SK-N-SH (cell line): ENCODE data around the gene WDR93. TPM values are rescaled to one million over a fixed set of nuclear protein-coding genes. Genes with fewer than 3 reads are reported as not detected.

Experiments used
- CTCF ChIA-PET: fragments of 300-600, 350-600 bp; formaldehyde crosslinking; extraction: SDS; loops from one replicate; lab custom pipeline; 2021; lab: Yijun Ruan, JAX
- POLR2A ChIA-PET: fragments of 350-600 bp; sonication (Branson Sonifier 250); formaldehyde crosslinking; extraction: SDS; loops from one replicate; lab custom pipeline; 2020; ENCODE audit warnings: antibody characterized with exemption, inconsistent platforms; lab: Yijun Ruan, JAX
- DNase-seq: peaks from one replicate; pipeline ENCODE4 v3.0.0; 2012
- H2AFZ ChIP-seq: fragments of 200-600 bp; sonication (generic); 2 replicates; pipeline ENCODE4 v1.8.1; 2016; ENCODE audit warnings: antibody characterized with exemption, mild to moderate bottlenecking, low read depth
- H3F3A ChIP-seq: fragments of 200-600 bp; sonication (generic); replicated peaks from 2 replicates; pipeline ENCODE3; 2016; ENCODE audit warnings: antibody characterized with exemption, mild to moderate bottlenecking; ENCODE audit not compliant: insufficient read depth
- H3K27ac ChIP-seq, 2 experiments: fragments of 200-500 bp in 1 of 2; fragments of 200-600 bp in 1 of 2; sonication (Bioruptor generic) in 1 of 2; sonication (generic), shearing (Covaris generic) in 1 of 2; 2 replicates each; pipeline versions ENCODE4 v1.5.1 to v1.6.1; 2014 to 2016; ENCODE audit warnings: low read depth in 2 of 2, inconsistent platforms in 1 of 2, low read length in 1 of 2, mild to moderate bottlenecking in 1 of 2, mixed read lengths in 1 of 2
- H3K27me3 ChIP-seq: fragments of 200-600 bp; sonication (generic), shearing (Covaris generic); 2 replicates; pipeline ENCODE4 v1.6.1; 2016; ENCODE audit warnings: mixed run types; ENCODE audit not compliant: insufficient read depth
- H3K36me3 ChIP-seq, 2 experiments: fragments of 200-500 bp in 1 of 2; fragments of 200-600 bp in 1 of 2; sonication (Bioruptor generic) in 1 of 2; sonication (generic) in 1 of 2; replicated peaks in 1 of 2; 2 replicates each; pipeline versions ENCODE3 to v1.5.1; 2014 to 2016; ENCODE audit warnings: low read length in 1 of 2, mild to moderate bottlenecking in 1 of 2; ENCODE audit not compliant: insufficient read depth in 2 of 2, control insufficient read depth in 1 of 2
- H3K4me1 ChIP-seq, 2 experiments: fragments of 200-500 bp in 1 of 2; fragments of 200-600 bp in 1 of 2; sonication (Bioruptor generic) in 1 of 2; sonication (generic), shearing (Covaris generic) in 1 of 2; 2 replicates each; pipeline versions ENCODE4 v1.5.1 to v1.6.1; 2014 to 2016; ENCODE audit warnings: low read depth in 1 of 2, low read length in 1 of 2, mixed run types in 1 of 2; ENCODE audit not compliant: insufficient read depth in 2 of 2, control insufficient read depth in 1 of 2
- H3K4me2 ChIP-seq: fragments of 200-600 bp; sonication (generic), shearing (Covaris generic); 2 replicates; pipeline ENCODE4 v1.6.1; 2017; ENCODE audit warnings: mixed run types
- H3K4me3 ChIP-seq, 2 experiments: fragments of 200-500 bp in 1 of 2; fragments of 200-600 bp in 1 of 2; sonication (Bioruptor generic) in 1 of 2; sonication (generic), shearing (Covaris generic) in 1 of 2; 2 replicates each; pipeline versions ENCODE4 v1.5.1 to v1.8.1; 2014 to 2016; ENCODE audit warnings: low read depth in 2 of 2, inconsistent platforms in 1 of 2, low read length in 1 of 2, mild to moderate bottlenecking in 1 of 2, mixed read lengths in 1 of 2, moderate library complexity in 1 of 2
- H3K79me2 ChIP-seq: fragments of 200-600 bp; sonication (generic); 2 replicates; pipeline ENCODE4 v1.8.1; 2017; ENCODE audit warnings: mild to moderate bottlenecking; ENCODE audit not compliant: insufficient read depth
- H3K9ac ChIP-seq: fragments of 200-600 bp; sonication (generic); 2 replicates; pipeline ENCODE4 v1.6.1; 2017; ENCODE audit warnings: mixed run types
- H3K9me2 ChIP-seq: fragments of 200-600 bp; sonication (generic); 2 replicates; pipeline ENCODE4 v1.6.1; 2017; ENCODE audit warnings: mixed run types
- H3K9me3 ChIP-seq: fragments of 200-600 bp; sonication (generic); 2 replicates; pipeline ENCODE4 v1.6.1; 2017; ENCODE audit warnings: mixed run types, mild to moderate bottlenecking, moderate library complexity
- H4K20me1 ChIP-seq: fragments of 200-600 bp; sonication (generic); 2 replicates; pipeline ENCODE4 v1.6.1; 2017; ENCODE audit warnings: mild to moderate bottlenecking, mixed run types; ENCODE audit not compliant: insufficient read depth
- CHD2 ChIP-seq: fragments of 150-350 bp; IDR thresholded peaks from 2 replicates; pipeline ENCODE4 v1.6.1; 2018; ENCODE audit warnings: low read length; ENCODE audit not compliant: partially characterized antibody
- EP300 ChIP-seq, 2 experiments: IDR thresholded peaks; 2 replicates each; pipeline versions ENCODE4 v1.4.0 to v1.6.1; 2012; ENCODE audit warnings: borderline replicate concordance in 1 of 2, low read depth in 1 of 2, low read length in 1 of 2
- FOSL2 ChIP-seq: IDR thresholded peaks from 2 replicates; pipeline ENCODE4 v1.4.0; 2012; ENCODE audit warnings: low read depth, mild to moderate bottlenecking, moderate library complexity, borderline replicate concordance
- FOXJ3 ChIP-seq: sonication (generic); formaldehyde crosslinking; IDR thresholded peaks from 2 replicates; pipeline ENCODE4 v1.5.1; 2020; ENCODE audit warnings: mild to moderate bottlenecking, missing genetic modification reagents
- GABPA ChIP-seq: IDR thresholded peaks from 2 replicates; pipeline ENCODE4 v1.4.0; 2012; ENCODE audit warnings: low read depth, mild to moderate bottlenecking
- GATA2 ChIP-seq: sonication (generic); formaldehyde crosslinking; IDR thresholded peaks from 2 replicates; pipeline ENCODE4 v1.5.0; 2020; ENCODE audit warnings: mild to moderate bottlenecking, missing genetic modification reagents
- MEF2A ChIP-seq: IDR thresholded peaks from 2 replicates; pipeline ENCODE4 v1.4.0; 2012; ENCODE audit warnings: low read depth, borderline replicate concordance
- MXI1 ChIP-seq: IDR thresholded peaks from 2 replicates; pipeline ENCODE4 v1.6.1; 2012; ENCODE audit warnings: mild to moderate bottlenecking, low read depth, low read length, improper control_type of control experiment
- NRF1 ChIP-seq: IDR thresholded peaks from 2 replicates; pipeline ENCODE4 v1.6.1; 2012; ENCODE audit warnings: low read depth, mild to moderate bottlenecking, low read length
- POLR2AphosphoS5 ChIP-seq: IDR thresholded peaks from 2 replicates; pipeline ENCODE4 v1.6.1; 2012; ENCODE audit warnings: low read depth, low read length
- RAD21 ChIP-seq: IDR thresholded peaks from 2 replicates; pipeline ENCODE4 v1.6.1; 2012; ENCODE audit warnings: mild to moderate bottlenecking, low read length
- REST ChIP-seq: IDR thresholded peaks from 2 replicates; pipeline ENCODE4 v1.6.1; 2012; ENCODE audit warnings: mild to moderate bottlenecking, low read depth, low read length, moderate library complexity
- RFX5 ChIP-seq: IDR thresholded peaks from 2 replicates; pipeline ENCODE4 v1.6.1; 2012; ENCODE audit warnings: mild to moderate bottlenecking, improper control_type of control experiment, low read length
- TAF1 ChIP-seq: IDR thresholded peaks from 2 replicates; pipeline ENCODE4 v1.6.1; 2012; ENCODE audit warnings: low read depth, mild to moderate bottlenecking, low read length, moderate library complexity, borderline replicate concordance
- TCF12 ChIP-seq: IDR thresholded peaks from 2 replicates; pipeline ENCODE4 v1.4.0; 2012
- USF1 ChIP-seq: IDR thresholded peaks from 2 replicates; pipeline ENCODE4 v1.4.0; 2012; ENCODE audit warnings: low read depth, borderline replicate concordance
- YY1 ChIP-seq: IDR thresholded peaks from 2 replicates; pipeline ENCODE4 v1.4.0; 2012; ENCODE audit warnings: low read depth, mild to moderate bottlenecking
- ZBTB33 ChIP-seq: IDR thresholded peaks from 2 replicates; pipeline ENCODE4 v1.4.0; 2012; ENCODE audit warnings: low read depth, borderline replicate concordance
- WGBS: methylation state at CpG from one replicate; pipeline ENCODE4 v1.1.6; 2017; ENCODE audit warnings: low lambda C conversion rate; 5-methylcytosine and 5-hydroxymethylcytosine counted together
- polyA plus RNA-seq, 3 experiments: library from polyadenylated mRNA; depleted of rRNA; stranded (reverse); fragments of >200 nt; gene quantifications; 2 replicates each; pipeline ENCODE4 v1.2.3, GENCODE V29; 2012
- TF ChIP-seq, protein P1 (sequence below): IDR thresholded peaks from 2 replicates; pipeline ENCODE4; 2012

Gene WDR93
- polyA plus RNA-seq, 1 of the 3 experiments (the other 2 are of a cell fraction) = 0.35 TPM

GRCh38 chr15:89695198-89695597 is 4.6 kb downstream of the WDR93 start:
- Histone ChIP-seq H3K4me1 (no peaks in the 10 kb centered on the region; a peak in 1 of 4 replicates), H3K9me3 (no peaks in the 10 kb centered on the region), H3K27me3 (no peaks in the 10 kb centered on the region), H3K4me3 (no peak overlapping the region), H3K79me2 (no peaks in the 10 kb centered on the region), H3K27ac (no peak overlapping the region), H3F3A (peaks cover 6% of the 10 kb centered on the region), H3K36me3 (no peaks in the 10 kb centered on the region), H4K20me1 (no peaks in the 10 kb centered on the region), H3K9me2 (no peaks in the 10 kb centered on the region), H3K4me2 (no peak overlapping the region), H3K9ac (no peak overlapping the region), H2AFZ (no peak overlapping the region)
- WGBS = 38% methylated on average over 1 of the region's 1 CpG
- no peak for DNase-seq
- no peak for TF ChIP-seq CHD2
- no peak for TF ChIP-seq MEF2A
- TF ChIP-seq TAF1 = no peak
- no peak for TF ChIP-seq RFX5
- TF ChIP-seq USF1 = no peak
- ChIA-PET POLR2A (no interaction called here), CTCF (no interaction called here)

DNA sequence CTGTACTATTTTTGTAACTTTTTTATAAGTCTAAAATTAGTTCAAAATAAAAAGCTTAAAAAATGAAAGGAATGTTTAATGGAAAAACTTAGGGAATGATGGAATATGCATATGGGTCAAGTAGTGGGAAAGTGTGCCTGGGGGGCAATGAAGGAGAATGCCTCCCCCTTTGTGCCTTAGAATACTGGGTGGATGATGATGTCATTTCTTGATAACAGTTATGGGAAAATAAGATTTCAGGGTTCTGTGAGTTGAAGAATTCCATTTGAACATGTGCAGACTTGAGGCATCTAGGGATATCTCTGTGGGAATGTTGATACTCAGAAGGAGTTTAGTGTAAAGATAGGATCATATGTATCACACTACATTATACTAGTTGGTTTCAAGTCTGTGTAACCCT is 13.8 kb downstream of the WDR93 start:
- no peak overlapping the region for H3K27ac ChIP-seq
- CTCF ChIA-PET = interaction anchor here (2.5 kb wide), 1 partner anchor 31 kb away, joined by 9 read pairs; no protein-coding TSS in a partner anchor
- H3K36me3 ChIP-seq = no peaks in the 10 kb centered on the region
- peaks cover 0 to 6% of the 10 kb centered on the region in 2 experiments; a peak in 1 of 4 replicates for H3K4me1 ChIP-seq
- H4K20me1 ChIP-seq = no peaks in the 10 kb centered on the region
- no peak for DNase-seq
- no peak overlapping the region for H2AFZ ChIP-seq
- H3K9me3 ChIP-seq = no peaks in the 10 kb centered on the region
- no peak for TF ChIP-seq REST
- TF ChIP-seq, protein P1, sequence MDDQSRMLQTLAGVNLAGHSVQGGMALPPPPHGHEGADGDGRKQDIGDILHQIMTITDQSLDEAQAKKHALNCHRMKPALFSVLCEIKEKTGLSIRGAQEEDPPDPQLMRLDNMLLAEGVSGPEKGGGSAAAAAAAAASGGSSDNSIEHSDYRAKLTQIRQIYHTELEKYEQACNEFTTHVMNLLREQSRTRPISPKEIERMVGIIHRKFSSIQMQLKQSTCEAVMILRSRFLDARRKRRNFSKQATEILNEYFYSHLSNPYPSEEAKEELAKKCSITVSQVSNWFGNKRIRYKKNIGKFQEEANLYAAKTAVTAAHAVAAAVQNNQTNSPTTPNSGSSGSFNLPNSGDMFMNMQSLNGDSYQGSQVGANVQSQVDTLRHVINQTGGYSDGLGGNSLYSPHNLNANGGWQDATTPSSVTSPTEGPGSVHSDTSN = no peak
- TF ChIP-seq ZBTB33 = no peak
- TF ChIP-seq POLR2AphosphoS5 = no peak
- no peak for TF ChIP-seq FOXJ3
- TF ChIP-seq TAF1 = no peak
- no peak for TF ChIP-seq GABPA
- no peak for TF ChIP-seq MEF2A
- TF ChIP-seq YY1 = no peak
- no peak for TF ChIP-seq GATA2 (CRISPR knock-in tag)
- TF ChIP-seq FOSL2 = no peak
- no peak for TF ChIP-seq NRF1
- no peak for TF ChIP-seq USF1
- TF ChIP-seq TCF12 = no peak
- TF ChIP-seq EP300 (IDR thresholded peaks at IDR 0.05; ENCODE audit: borderline replicate concordance in 1 of 2, low read depth in 1 of 2, low read length in 1 of 2) = no peak
- no peak for TF ChIP-seq MXI1
- no peak for TF ChIP-seq RAD21
- TF ChIP-seq, all 33 proteins: peak for 0
- Histone ChIP-seq H3K79me2 (no peaks in the 10 kb centered on the region), H3K9ac (no peak overlapping the region), H3K27me3 (peaks cover 5% of the 10 kb centered on the region; the same call in 1 of the 2 replicates), H3K9me2 (no peaks in the 10 kb centered on the region), H3K4me2 (no peak overlapping the region), H3K4me3 (no peak overlapping the region), H3F3A (no peaks in the 10 kb centered on the region)
- POLR2A ChIA-PET = no interaction called here
